ENCODE measurements around the gene ITM2C.

ITM2C gene, protein sequence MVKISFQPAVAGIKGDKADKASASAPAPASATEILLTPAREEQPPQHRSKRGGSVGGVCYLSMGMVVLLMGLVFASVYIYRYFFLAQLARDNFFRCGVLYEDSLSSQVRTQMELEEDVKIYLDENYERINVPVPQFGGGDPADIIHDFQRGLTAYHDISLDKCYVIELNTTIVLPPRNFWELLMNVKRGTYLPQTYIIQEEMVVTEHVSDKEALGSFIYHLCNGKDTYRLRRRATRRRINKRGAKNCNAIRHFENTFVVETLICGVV

DNA sequence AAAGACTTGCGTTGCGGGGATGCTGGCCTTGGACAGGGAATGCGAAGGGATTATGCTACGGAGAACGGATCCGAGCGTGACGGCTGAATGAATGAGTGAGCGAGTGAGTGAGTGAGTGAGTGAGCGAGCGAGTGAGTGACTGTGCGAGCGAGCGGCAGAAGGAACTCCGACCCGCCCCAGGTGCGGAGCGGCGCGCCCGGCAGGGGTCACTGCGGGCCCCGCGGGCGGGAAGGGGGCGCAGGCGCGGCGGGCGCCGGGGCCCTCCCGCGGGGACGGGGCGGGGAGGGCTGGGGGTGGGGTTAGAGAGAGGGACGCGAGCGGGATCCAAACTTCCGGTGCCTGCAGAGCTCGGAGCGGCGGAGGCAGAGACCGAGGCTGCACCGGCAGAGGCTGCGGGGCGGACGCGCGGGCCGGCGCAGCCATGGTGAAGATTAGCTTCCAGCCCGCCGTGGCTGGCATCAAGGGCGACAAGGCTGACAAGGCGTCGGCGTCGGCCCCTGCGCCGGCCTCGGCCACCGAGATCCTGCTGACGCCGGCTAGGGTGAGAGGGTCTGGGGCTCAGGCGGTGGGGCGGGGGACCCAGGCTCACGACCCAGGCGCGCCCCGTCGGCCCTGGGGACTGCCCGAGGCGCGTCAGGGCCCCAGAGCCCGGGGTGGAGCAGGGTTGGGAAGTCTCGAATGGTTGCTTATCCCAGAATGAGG, at the start of gene ITM2C:
Gene ITM2C, plus strand, starts transcription at position 338 of the 702 bp plus-strand sequence. Its CDS starts 84 bp downstream, at position 422.
- no peak for DNase-seq (ENCODE audit: low read depth)

- DNase-seq (ENCODE audit: low read depth): no peak
Observed at GRCh38 chr2:230815088-230815487, 49.7 kb upstream of the ITM2C start.

DNA sequence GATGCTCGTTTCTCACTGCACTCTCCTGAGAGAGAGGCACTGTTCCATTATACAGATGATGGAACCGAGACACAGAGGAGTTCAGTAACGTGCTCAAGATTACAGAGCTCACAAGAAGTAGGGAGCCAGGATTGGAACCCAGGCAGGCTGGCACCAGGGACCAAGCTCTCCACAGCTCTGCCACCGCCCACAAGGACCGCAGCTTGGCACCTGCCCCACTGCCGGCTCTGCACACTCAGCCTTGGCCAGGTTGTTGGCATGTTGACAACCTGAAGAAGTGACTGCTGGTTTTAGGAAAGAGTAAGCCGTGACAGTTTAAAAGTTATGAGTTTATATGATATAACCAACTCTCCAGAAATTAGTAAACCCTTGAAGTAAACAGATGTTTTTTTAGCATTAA, 48.0 kb upstream of the ITM2C start:
- DNase-seq (ENCODE audit: low read depth): no peak

- no peak for DNase-seq (ENCODE audit: low read depth)
Observed at GRCh38 chr2:230819433-230819832, 45.3 kb upstream of the ITM2C start.

GRCh38 chr2:230821261-230821990, 43.3 kb upstream of the ITM2C start:
- DNase-seq (ENCODE audit: low read depth): no peak

- no peak for DNase-seq (ENCODE audit: low read depth)
Observed at GRCh38 chr2:230821991-230822520, 42.7 kb upstream of the ITM2C start.

DNA sequence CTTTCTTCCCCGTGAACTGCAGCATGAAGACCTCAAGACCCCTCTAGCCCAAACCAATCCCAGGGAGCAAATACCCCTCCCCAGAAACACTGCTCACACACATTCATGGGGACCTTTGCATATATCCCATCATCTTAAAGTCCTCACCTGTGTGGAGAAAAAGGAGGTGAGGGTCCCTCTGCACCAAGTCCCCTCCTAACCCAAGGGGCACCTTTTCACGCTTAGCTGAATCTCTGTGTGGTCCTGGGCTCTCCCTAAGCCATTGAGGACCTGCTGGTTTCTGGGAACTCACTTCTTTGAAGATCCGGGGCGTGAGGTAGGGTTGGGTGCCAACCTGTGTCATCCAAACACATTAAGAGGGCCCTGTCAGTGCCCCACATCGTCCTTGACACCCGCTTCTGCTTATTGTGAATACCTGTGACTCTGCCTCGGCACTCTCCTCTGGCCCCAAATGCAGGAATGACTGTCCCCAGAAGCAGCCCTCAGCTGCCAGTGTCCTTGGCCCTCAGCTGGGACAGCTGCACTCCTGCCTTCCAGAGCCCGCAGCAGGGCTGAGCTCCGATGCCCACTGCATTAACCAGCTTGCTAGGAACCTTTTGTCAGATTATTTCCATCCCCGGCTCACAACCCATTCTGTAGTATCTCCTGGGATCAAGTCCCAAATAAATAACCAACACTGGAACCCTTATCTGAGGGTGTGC, 41.3 kb upstream of the ITM2C start:
- no peak for DNase-seq (ENCODE audit: low read depth)

DNA sequence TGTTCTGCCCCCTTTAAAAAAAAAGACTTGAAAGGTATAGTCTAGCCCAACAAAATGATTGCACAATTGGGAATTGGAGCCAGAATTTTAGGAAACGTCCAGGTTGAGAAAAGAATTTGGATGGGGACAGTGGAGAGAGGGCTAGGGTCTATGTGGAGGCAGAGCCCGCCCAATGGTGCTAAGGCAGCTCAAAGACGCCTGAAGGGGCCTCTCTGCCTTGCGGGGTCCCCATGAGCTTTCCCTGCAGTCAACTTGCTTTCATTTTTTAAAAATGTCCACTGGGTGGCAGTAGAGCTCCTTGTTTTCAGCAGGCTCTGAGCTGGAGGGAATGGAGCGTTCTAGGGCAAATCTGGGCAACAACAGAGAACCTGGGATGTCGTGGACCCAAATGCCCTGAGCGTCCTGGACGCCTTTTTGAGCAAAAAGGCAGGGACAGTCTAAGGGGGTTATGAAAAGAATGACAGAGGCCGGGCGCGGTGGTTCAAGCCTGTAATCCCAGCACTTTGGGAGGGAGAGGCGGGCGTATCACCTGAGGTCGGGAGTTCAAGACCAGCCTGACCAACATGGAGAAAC, 40.2 kb upstream of the ITM2C start:
- DNase-seq (ENCODE audit: low read depth): peak; percentile 33

DNA sequence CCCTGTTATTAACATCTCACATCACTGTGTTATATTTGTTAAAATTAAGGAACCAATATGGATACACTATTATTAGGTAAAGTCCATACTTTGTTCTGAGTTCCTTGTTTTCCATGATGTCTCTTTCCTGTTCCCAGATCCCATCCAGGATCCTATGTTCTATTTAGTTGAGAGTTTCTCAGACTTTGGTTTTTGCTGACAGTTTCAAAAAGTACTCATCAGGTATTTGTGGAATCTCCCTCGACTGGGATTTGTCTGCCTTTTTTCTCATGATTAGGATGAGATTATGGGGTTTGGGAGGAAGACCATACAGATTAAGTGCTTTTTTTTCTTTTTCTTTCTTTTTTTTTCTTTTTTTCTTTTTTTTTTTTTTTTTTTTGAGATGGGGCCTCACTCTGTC, 39.4 kb upstream of the ITM2C start:
- DNase-seq (ENCODE audit: low read depth): no peak

- no peak for DNase-seq (ENCODE audit: low read depth)
Observed at GRCh38 chr2:230827774-230828271, 36.9 kb upstream of the ITM2C start.

GRCh38 chr2:230828272-230828961, 36.3 kb upstream of the ITM2C start:
- no peak for DNase-seq (ENCODE audit: low read depth)

DNA sequence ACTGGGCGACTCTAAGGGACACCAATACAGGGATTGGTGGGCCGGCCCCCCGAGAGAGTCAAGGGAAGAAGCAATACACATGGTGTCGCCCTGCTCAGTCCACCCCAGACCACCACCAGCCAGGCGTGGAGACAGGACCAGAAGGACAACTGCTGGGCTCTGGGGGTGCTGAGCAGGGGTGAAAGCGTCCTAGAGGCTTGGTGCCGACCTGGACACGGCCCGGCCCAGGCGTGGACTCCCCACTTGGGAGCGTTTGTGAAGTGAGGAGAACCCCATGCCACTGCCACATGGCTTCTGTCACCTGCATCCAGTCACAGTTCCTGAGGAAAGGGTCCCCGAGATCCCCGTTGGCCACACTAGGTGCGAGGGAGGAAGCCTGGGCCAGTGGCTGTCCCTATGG, 35.4 kb upstream of the ITM2C start:
- DNase-seq (ENCODE audit: low read depth): no peak

DNA sequence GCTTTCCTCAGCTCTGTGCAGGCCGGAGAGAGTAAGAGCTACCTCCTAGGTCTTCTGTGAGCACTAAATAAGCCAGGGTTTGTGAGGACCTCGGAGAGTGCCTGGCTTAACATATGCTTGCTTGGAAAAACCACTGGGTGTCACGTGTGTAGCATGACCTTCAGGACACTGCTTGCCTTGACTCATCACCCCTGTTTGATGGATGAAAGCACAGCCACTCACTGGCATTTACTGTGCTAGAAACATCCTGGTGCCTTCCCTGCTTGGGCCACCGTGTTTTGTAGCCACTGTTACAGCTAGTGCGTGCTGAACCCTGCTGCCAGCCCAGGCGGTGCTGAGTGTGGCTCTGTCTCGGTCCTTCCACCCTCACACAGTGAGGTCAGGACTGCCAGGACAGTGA, 34.8 kb upstream of the ITM2C start:
- DNase-seq (ENCODE audit: low read depth): no peak

DNA sequence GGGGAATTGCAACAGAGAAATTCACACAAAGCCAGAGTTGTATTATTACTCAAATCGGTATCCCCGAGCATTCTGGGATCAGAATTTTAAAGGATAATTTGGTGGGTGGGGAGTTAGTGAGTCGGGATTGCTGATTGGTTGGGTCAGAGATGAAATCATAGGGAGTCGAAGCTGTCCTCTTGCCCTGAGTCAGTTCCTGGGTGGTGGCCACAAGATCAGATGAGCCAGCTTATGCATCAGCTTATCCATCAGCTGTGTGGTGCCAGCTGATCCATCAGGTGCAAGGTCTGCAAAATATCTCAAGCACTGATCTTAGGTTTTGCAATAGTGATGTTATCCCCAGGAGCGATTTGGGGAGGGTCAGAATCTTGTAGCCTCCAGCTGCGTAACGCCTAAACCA, 34.3 kb upstream of the ITM2C start:
- no peak for DNase-seq (ENCODE audit: low read depth)

DNA sequence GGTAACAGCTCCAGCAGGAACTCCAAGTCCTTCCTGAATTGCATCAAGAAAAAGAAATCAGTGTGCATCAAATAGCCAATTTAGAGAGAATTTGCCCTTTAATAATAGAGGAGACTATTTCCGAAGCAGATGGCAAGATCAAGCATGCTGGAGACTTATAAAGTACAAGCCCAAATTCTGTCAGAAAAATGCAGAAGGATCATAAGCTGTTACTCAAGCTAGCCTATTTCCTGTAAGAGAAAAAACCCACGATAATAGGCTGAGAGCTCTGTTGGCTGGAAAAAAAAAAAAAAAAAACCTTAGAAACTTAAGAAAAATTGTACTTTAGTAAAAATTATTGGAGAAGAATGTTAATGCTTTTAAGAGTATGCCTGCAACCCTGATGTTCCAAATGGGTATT, 24.4 kb upstream of the ITM2C start:
- no peak for DNase-seq (ENCODE audit: low read depth)

DNA sequence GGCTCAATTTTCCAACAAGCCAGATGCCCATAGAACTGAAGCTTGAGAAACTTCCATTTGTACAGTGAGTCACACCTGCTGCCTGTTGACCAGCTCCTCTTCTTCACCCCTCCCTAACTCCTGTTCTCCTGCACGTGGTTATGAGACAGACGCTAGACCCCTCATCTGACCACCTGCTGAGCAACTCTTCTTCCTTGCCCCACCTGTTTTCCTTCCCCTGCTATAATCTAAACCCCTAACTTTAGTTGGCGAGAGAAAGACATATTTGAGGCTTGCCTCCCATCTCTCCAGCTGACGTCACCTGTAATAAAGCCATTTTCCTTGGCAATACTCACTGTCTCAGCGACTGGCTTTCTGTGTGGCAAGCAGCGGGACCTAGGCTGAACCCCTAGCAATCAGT, 22.3 kb upstream of the ITM2C start:
- no peak for DNase-seq (ENCODE audit: low read depth)

- DNase-seq (ENCODE audit: low read depth): no peak
Observed at GRCh38 chr2:230843132-230843531, 21.6 kb upstream of the ITM2C start.

GRCh38 chr2:230846360-230846759, 18.4 kb upstream of the ITM2C start:
- no peak for DNase-seq (ENCODE audit: low read depth)

- DNase-seq (ENCODE audit: low read depth): peak; percentile 29
Observed at GRCh38 chr2:230847883-230848388, 16.8 kb upstream of the ITM2C start.

DNA sequence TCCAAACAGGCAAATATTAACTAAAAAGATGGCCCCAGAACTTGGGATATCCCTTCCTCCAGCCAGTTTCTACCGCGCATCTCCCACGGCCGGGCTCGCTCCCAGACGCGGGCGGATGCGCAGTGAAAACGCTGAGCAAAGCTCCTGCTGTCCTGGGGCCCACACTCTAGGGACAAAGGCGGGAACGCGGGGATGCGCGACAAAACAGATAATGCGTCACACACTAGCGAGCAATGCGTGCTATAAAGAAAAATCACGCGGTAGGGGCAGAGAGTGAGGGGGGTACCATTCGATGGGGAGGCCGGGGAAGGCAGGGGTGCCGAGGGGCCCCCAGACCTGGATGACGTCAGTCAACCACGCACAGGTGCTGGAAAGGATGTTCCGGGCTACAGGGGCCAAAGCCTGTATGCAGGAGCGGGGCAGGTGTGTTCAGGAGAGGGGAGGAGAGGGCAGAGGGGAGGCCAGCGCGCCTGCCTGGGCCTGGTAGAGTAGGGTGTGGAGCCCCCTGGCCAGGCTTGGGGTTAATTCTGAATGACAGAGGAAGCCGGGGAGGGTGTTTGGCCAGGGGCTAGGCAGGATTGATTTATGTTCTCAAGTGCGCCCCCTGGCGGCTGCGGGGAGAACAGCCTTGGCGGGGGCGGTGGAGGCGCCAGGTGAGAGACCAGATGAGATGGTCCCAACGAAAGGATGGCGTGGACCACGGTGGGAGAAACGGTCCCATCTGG, 14.9 kb upstream of the ITM2C start:
- DNase-seq (ENCODE audit: low read depth): no peak

Data from HS-27A (cell line).